ENCODE measurements around the gene LMNA.

LMNA gene

GRCh38 chr1:156082309-156083091 lies 32.0 kb upstream of the LMNA start, which contains the start of gene MEX3A:
Gene MEX3A, minus strand, starts transcription at chr1:156082465. Its CDS starts 467 bp downstream, at chr1:156081998.
- DNase-seq (ENCODE audit: low spot score): no peak

- no peak for DNase-seq (ENCODE audit: low spot score)
Measured at GRCh38 chr1:156083800-156084790, 30.4 kb upstream of the LMNA start.

DNA sequence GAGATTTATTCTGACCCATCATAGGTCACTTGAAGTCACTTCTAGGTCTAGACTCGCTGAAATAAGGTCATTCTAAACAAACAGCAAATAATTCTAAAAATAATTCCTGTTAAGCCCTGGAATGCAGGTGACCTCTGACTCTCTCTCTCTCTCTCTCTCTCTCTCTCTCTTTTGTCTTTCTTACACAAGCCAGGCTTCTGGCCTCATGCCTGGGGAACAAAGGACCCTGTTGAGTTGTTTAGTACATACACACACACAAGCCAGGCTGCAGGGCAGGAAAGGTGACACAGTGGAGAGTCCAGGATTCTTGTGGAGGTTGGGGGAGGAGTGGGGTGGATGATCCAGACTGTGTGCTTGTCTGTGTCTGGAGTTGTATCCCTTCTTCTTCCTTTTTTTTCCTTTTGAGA lies 28.3 kb upstream of the LMNA start:
- peak; percentile 82 for DNase-seq (ENCODE audit: low spot score)

DNA sequence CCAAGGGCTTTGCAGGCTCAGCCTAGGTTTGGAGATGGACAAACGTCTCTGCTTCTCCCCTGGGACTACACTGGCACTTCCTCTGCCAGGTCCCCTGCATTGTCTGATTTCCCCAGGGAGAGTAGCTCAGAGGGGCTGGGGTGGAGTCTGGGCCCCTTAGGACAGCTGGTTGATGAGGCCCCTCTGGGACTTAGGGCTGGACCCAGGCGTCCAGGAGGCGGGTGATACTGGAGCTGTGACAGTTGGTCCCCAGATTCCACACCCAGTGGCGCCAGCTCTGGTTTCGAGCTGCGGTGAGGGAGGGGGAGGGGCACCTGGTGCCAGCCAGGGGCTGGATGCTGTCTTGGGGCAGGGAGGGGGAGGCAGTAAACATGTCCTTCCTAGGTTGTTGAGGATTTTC lies 24.8 kb upstream of the LMNA start:
- DNase-seq (ENCODE audit: low spot score): no peak

- no peak for DNase-seq (ENCODE audit: low spot score)
Measured at GRCh38 chr1:156090138-156090839, 24.2 kb upstream of the LMNA start.

DNA sequence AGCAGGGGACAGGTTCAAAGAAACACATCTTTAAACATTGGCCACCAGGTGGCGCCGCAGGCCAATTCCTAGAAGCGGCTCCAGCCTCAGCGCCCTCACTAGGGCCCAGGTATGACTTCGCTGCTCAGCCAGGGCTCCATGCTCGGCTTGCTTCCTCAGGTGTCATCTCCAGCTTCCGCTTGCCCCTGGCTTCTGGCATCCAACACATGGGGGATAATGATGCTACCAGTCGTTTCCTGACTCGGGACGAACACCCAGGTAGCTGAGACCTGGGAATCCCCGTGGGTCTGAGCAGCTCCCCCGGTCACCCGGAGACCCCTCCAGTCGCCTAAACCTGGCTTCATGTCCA lies 23.7 kb upstream of the LMNA start:
- DNase-seq (ENCODE audit: low spot score): no peak

DNA sequence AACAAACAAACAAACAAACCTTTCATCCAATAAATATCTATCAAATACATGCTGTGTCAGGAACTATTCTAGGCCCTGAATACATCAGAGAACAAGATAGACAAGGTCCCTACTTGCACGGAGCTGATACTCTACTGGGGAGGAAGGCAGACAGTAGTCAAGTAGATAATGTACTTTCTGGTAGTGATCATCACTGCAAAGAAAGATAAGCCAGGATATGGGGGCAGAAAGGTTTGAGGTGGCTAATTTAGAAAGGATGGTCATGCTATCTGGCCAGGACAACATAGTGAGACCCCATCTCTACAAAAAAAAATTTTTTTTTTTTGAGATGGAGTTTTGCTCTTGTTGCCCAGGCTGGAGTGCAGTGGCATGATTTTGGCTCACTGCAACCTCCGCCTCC lies 22.9 kb upstream of the LMNA start:
- no peak for DNase-seq (ENCODE audit: low spot score)

GRCh38 chr1:156095906-156096508 lies 18.5 kb upstream of the LMNA start:
- no peak for DNase-seq (ENCODE audit: low spot score)

- DNase-seq (ENCODE audit: low spot score): peak; percentile 97
Measured at GRCh38 chr1:156096640-156097391, 17.7 kb upstream of the LMNA start.

DNA sequence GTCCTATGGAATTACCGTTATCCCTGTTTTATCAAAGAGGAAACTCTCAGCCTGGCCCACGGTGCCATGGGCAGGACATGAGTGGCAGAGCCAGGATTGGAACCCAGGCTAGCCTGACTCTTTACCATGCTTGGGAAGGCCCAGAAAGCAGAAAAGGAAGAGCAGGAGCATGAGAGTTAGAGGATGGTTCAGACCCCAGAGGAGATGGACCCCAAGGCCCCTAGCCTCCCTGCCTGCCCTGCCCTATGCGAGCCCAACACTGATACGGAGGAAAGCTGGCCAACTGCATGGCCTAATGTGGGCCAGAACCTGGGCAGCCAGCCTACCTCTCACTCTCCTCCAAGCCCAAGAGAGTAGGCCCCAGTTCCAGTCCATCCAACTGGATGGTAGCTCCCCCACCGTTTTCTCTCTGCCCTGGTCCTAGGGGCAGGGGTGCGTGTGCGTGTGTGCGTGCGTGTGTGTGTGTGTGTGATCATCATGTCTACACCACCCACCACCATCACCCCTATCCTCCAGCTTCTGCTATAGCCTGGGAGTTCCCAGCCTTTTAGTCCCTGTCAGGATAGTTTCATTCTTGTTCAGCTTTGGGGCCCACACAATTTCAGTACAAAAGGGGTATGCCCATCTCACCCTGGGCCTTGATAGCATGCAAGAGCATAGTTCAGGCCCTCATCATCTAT lies 16.9 kb upstream of the LMNA start:
- no peak for DNase-seq (ENCODE audit: low spot score)

DNA sequence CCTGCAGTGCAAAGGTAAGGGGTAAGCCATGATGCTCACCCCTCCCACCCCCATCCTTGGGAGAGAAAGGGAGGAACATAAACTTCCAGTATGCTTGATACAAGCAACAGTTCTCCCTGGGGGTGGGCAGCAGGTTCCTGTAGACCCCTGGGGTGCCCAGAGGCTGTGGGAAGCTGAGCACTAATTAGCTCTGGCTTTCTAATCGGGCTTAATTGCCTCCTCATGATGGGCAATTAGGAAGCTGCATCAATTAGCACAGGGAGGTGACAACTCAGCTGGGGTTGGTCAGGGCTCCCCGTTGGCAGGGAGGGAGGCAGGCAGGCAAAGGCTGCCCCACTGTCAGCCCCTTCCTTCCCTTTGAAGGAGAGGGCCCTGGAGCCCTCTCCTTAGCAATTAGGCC lies 15.7 kb upstream of the LMNA start:
- DNase-seq (ENCODE audit: low spot score): no peak

GRCh38 chr1:156099282-156099681 lies 15.2 kb upstream of the LMNA start:
- no peak for DNase-seq (ENCODE audit: low spot score)

DNA sequence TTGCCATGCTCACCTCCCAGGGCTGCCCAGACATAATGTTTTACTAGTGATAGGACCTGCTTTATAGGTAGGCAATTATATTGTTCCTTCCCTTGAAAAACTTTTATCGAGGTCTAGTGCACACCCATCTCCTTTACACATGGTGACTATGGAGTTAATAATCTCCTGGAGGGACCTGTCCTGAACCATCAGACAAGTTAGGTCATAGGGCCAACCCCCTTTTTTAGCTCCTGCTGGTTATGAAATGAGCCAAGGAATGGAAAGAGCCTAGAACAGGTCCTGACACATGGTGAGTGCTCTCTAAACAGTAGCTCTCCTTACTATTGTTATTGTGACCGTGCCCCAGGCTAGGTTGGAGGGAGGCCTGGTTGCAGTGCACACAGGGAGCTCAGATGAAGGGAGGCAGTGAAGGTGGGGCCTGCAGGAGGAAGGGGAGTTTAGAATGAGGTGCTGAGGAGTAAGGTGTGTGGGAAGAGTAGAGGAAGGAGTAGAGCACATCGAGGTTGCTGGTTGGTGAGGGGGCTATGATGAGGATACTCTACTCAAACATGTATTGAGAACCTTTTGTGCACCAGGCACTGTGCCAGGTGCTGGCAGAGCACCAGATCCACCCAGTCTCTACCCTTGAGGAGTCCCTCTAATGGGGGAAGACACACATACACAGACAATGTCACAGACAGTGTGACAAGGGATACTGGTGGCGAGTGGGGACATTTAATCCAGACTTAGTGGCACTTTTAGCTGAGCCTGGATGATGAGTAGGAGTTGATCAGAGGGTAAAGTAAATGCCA lies 14.1 kb upstream of the LMNA start:
- DNase-seq (ENCODE audit: low spot score): no peak

DNA sequence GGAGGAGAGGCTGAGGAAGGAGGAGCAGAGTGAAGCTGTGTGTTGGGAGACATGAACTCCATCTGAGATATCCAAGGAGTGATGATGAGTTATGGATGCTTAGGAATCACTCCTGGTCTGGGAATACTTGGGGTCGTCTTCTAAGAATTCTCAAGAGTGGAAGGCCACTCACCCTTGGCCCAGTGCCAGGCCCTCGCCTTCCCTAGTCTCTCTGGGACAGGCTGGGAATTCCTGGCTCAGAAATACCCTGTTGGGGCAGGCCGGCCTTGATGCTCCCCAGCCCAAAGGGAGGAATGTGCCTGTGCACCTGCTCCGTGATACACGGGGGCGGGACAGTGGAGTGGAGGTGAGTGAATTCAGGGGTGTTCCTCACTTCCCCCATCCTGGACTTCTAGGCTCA lies 12.6 kb upstream of the LMNA start:
- no peak for DNase-seq (ENCODE audit: low spot score)

GRCh38 chr1:156102633-156103511 lies 11.6 kb upstream of the LMNA start:
- DNase-seq (ENCODE audit: low spot score): no peak

DNA sequence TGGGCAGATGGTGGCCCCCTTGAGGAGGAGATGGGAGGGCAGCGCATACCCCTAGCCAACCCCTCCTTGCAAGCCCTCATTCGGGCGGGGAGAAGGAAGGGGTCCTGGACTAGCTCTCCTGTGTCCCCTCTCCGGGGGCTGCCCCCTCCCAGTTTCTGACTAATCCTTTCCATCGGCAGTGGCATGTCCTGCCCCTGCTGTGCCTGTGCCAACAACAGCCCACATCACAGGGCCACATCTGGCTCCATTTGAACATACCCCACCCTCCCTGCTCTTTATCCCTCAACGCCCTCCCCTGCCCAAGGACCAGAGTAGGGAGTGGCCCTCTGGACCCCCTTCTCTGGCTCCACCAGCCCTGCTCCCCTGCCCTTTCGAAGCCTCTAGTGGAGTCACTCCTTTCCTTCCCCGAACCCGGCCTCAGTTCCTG lies 11.0 kb upstream of the LMNA start:
- no peak for DNase-seq (ENCODE audit: low spot score)

DNA sequence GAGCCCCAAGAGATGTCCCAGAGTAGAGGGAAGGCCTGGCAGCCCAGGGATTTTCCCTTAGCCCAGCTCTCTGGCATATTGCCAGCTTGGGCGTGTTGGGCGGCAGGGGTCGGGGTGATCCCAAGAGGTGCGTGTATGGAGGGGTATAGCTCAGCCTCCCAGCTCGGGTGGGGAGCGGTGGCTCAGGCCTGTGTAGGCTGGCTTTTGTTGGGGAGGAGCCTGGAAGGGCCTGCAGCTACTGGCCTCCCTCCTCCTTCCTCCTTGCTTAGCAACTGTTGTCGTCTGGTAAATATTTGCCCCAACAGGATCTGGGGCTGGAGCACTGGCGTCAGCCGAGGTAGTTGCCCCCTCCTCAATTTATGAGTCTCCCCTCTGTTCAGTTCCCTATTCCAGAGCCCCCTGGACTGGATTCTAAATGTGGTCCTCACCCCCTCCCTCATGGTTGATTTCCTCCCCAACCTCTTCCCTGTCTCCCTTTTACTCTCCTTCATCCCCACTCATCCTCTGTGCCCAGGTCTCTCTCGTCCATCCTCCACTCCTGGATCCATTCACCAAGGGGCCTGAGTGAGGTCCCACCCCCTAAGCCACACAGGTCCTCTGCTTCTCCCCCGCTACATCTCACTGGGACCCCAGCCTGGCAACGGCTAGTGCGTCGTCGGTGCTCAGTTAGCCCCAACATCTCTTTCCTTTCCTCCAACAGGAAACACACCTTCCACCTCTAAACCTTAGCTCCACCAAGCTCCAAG lies 10.3 kb upstream of the LMNA start:
- DNase-seq (ENCODE audit: low spot score): no peak
